Mammary microvascular endothelial cell (primary cell): Measurements from ENCODE around the gene CYSLTR1. TPM values are rescaled to one million over a fixed set of nuclear protein-coding genes. Genes with fewer than 3 reads are reported as not detected.

ENCODE experiments used
- total RNA-seq: library from RNA; depleted of rRNA; stranded (reverse); fragments of >200 nt; gene quantifications from 2 replicates; pipeline ENCODE4 v1.2.3, GENCODE V29; 2015

CYSLTR1 gene, protein sequence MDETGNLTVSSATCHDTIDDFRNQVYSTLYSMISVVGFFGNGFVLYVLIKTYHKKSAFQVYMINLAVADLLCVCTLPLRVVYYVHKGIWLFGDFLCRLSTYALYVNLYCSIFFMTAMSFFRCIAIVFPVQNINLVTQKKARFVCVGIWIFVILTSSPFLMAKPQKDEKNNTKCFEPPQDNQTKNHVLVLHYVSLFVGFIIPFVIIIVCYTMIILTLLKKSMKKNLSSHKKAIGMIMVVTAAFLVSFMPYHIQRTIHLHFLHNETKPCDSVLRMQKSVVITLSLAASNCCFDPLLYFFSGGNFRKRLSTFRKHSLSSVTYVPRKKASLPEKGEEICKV
- 1.2 and 1.5 TPM in 2 replicates for total RNA-seq

GRCh38 chrX:78327370-78328086 is at the start of gene CYSLTR1:
CYSLTR1 (minus strand) TSS chrX:78327611; CDS start chrX:78273746, 53,865 bp downstream.

Other genes with a start within 250 kb of the CYSLTR1 start
- gene PGK1, start 223.4 kb downstream of the CYSLTR1 start, total RNA-seq: 294 and 347 TPM in 2 replicates
- gene TAF9B, start 188.0 kb downstream of the CYSLTR1 start, total RNA-seq: 24.3 and 29.0 TPM in 2 replicates